Sigmoid colon (tissue), 7 donors: Measurements from ENCODE around the gene SH2D7. TPM values are rescaled to one million over a fixed set of nuclear protein-coding genes. Genes with fewer than 3 reads are reported as not detected.

Source experiments
- DNase-seq: peaks from one replicate; pipeline ENCODE4 v3.0.0-alpha.2; 2019
- H3K27ac ChIP-seq, 4 donors: fragments of 200-600 bp; sonication (generic); one replicate each; pipeline ENCODE4 v1.5.1; 2016 to 2019; ENCODE audit warnings: mild to moderate bottlenecking in 1 of 4
- H3K27me3 ChIP-seq, 3 donors: fragments of 200-600 bp; sonication (generic); one replicate each; pipeline ENCODE4 v1.5.1; 2019; ENCODE audit warnings: mild to moderate bottlenecking in 1 of 3
- H3K36me3 ChIP-seq, 4 donors: fragments of 200-600 bp; sonication (generic); one replicate each; pipeline ENCODE4 v1.5.1; 2016 to 2019
- H3K4me1 ChIP-seq, 4 donors: fragments of 200-600 bp; sonication (generic); one replicate each; pipeline ENCODE4 v1.5.1; 2017 to 2019
- H3K4me3 ChIP-seq, 4 donors: fragments of 200-600 bp; sonication (generic); one replicate each; pipeline ENCODE4 v1.5.1; 2017 to 2019; ENCODE audit warnings: mild to moderate bottlenecking in 2 of 4, moderate library complexity in 1 of 4
- H3K9me3 ChIP-seq, 4 donors: fragments of 200-600 bp in 3 of 4; sonication (generic) in 3 of 4; one replicate each; pipeline versions ENCODE4 v1.5.1 to v1.6.1; 2013 to 2019
- CTCF ChIP-seq, 4 experiments: fragments of 450-650 bp in 3 of 4; fragments of 200-600 bp in 1 of 4; IDR thresholded peaks; one replicate each; pipeline ENCODE4 v1.5.1; 2016 to 2019; ENCODE audit warnings: antibody characterized with exemption in 4 of 4, mild to moderate bottlenecking in 3 of 4, moderate library complexity in 2 of 4
- EP300 ChIP-seq, 4 donors: sonication (generic); formaldehyde crosslinking; IDR thresholded peaks; one replicate each; pipeline ENCODE4 v1.6.1; 2017; ENCODE audit warnings: antibody characterized with exemption in 4 of 4
- POLR2A ChIP-seq, 2 donors: fragments of 450-650 bp; IDR thresholded peaks; one replicate each; pipeline ENCODE4 v1.6.1; 2016; ENCODE audit warnings: antibody characterized with exemption in 2 of 2, mild to moderate bottlenecking in 2 of 2, moderate library complexity in 2 of 2
- POLR2AphosphoS5 ChIP-seq, 4 donors: sonication (generic); formaldehyde crosslinking; IDR thresholded peaks; one replicate each; pipeline ENCODE4 v1.6.1; 2017; ENCODE audit warnings: antibody characterized with exemption in 4 of 4
- WGBS, 2 donors: extraction: QIAGEN DNeasy Blood & Tissue Kit; methylation state at CpG; one replicate each; pipeline ENCODE4 v1.1.7; 2013; 5-methylcytosine and 5-hydroxymethylcytosine counted together
- intact Hi-C: fragments of 100-400 bp; cut with DNase I; formaldehyde crosslinking; loops from one replicate; pipeline ENCODE4 v1.15.1; 2023
- polyA plus RNA-seq, 3 donors: library from polyadenylated mRNA; stranded (reverse); fragments of 200-250 nt; gene quantifications; one replicate each; pipeline ENCODE4 v1.2.3, GENCODE V29; 2013
- total RNA-seq, 4 donors: library from RNA; depleted of rRNA; stranded (reverse); fragments of >200 nt; gene quantifications; one replicate each; pipeline ENCODE4 v1.1.0, GENCODE V29; 2016
- donor health status: healthy with polysubstance abuse.
- donor health status: Bipolar disorder and iron deficiency.
- donor health status: healthy.

SH2D7 gene
- total and polyA plus RNA-seq, 7 donors = 0.69 to 3.0 (median 2.5) TPM; not detected in 4

- intact Hi-C loops = no loop called here
- Histone ChIP-seq H3K9me3 (no peaks in the 10 kb centered on the region), H3K27ac (no peak overlapping the region), H3K4me1 (no peaks in the 10 kb centered on the region), H3K27me3 (no peaks in the 10 kb centered on the region), H3K36me3 (no peaks in the 10 kb centered on the region), H3K4me3 (no peak overlapping the region)
- DNase-seq = no peak
- 84 to 90% methylated on average over 5 of the region's 5 CpGs for WGBS, 2 donors
- TF ChIP-seq POLR2AphosphoS5 (IDR thresholded peaks at IDR 0.05) (no peak), POLR2A (IDR thresholded peaks at IDR 0.05) (no peak), CTCF (IDR thresholded peaks at IDR 0.05) (no peak), EP300 (IDR thresholded peaks at IDR 0.05) (no peak)
These were observed 47.2 kb downstream of the SH2D7 start for GRCh38 chr15:78139578-78139977.

DNA sequence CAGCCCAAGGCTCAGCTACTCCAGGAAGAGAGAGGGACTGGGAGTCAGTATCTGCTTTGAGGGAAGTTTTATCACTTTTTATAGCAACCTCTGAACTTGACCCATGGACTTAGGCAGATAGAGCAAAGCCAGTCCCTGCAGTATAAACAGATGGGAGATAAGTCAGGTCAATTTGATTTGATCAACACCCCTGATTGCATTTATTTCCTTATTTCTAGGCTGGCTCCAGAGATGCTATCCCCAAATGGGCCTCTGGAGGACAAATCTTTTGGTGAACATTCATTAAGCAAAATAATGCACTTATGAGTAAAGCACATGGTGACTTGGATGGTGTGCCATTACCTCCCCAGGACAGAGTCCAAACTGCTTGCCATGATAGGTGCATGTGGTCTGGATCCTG lies 47.9 kb downstream of the SH2D7 start:
- intact Hi-C loops = no loop called here
- no peaks in the 10 kb centered on the region for H3K9me3 ChIP-seq
- H3K27ac ChIP-seq = no peak overlapping the region
- H3K4me1 ChIP-seq = no peaks in the 10 kb centered on the region
- no peaks in the 10 kb centered on the region for H3K36me3 ChIP-seq
- no peaks in the 10 kb centered on the region for H3K27me3 ChIP-seq
- TF ChIP-seq CTCF (IDR thresholded peaks at IDR 0.05) = no peak
- TF ChIP-seq EP300 (IDR thresholded peaks at IDR 0.05) = no peak
- TF ChIP-seq POLR2A (IDR thresholded peaks at IDR 0.05) = no peak
- no peak for TF ChIP-seq POLR2AphosphoS5 (IDR thresholded peaks at IDR 0.05)
- DNase-seq = no peak
- H3K4me3 ChIP-seq = no peak overlapping the region

- no peak for TF ChIP-seq POLR2AphosphoS5 (IDR thresholded peaks at IDR 0.05)
- no peak for TF ChIP-seq CTCF (IDR thresholded peaks at IDR 0.05)
- no peak for TF ChIP-seq EP300 (IDR thresholded peaks at IDR 0.05)
- TF ChIP-seq POLR2A (IDR thresholded peaks at IDR 0.05) = no peak
- Histone ChIP-seq H3K27me3 (no peaks in the 10 kb centered on the region), H3K9me3 (no peaks in the 10 kb centered on the region), H3K36me3 (no peaks in the 10 kb centered on the region), H3K27ac (no peak overlapping the region), H3K4me3 (no peak overlapping the region), H3K4me1 (no peaks in the 10 kb centered on the region)
- DNase-seq = no peak
- intact Hi-C loops = no loop called here
- WGBS, 2 donors = 93 to 94% methylated on average over 3 of the region's 3 CpGs
These were observed 50.0 kb downstream of the SH2D7 start for GRCh38 chr15:78142332-78142731.

DNA sequence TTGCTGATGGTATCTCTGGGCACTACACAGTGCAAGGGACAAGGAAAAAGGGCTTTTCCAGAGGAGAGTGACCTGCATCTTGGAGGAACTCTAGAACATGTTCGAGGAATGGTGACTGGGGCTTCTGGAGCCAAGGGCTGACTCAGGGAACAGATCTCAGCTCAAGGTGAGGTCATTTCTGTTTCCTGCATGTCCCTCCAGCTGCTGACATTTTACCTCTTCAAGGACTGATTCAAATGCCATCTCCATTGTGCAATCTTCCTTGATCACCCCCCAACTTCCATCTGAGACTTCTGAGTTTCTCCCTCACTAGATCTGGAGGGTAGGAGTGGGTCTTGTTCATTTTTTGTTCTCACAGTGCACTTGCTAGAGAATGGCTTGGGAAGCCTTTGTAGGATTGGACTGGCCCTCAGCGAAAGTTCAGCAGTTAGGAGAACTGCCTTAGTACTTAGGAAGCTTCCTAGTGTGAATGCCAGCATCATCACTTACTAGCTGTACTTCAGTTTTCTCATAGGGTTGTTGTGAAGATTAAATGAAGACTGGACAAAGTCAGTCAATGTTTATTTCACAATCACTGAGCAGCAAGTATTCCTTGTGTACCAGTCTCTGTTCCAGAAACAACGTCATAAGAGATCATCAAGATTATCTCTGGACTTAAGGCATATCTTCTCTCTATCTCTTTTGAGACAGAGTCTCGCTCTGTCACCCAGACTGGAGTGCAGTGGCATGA lies 54.2 kb downstream of the SH2D7 start:
- intact Hi-C loops = no loop called here
- Histone ChIP-seq H3K27me3 (no peaks in the 10 kb centered on the region), H3K9me3 (no peaks in the 10 kb centered on the region), H3K27ac (no peak overlapping the region), H3K4me3 (no peak overlapping the region), H3K4me1 (peaks cover 0 to 28% (median 19%) of the 10 kb centered on the region in 4 donors), H3K36me3 (no peaks in the 10 kb centered on the region)
- TF ChIP-seq POLR2AphosphoS5 (IDR thresholded peaks at IDR 0.05) = no peak
- TF ChIP-seq POLR2A (IDR thresholded peaks at IDR 0.05) = no peak
- TF ChIP-seq EP300 (IDR thresholded peaks at IDR 0.05) = no peak
- TF ChIP-seq CTCF (IDR thresholded peaks at IDR 0.05) = no peak
- DNase-seq = no peak
- WGBS, 2 donors = 90 to 94% methylated on average over 4 of the region's 4 CpGs

GRCh38 chr15:78147566-78147965 lies 55.2 kb downstream of the SH2D7 start:
- no peaks in the 10 kb centered on the region for H3K36me3 ChIP-seq
- no peak for TF ChIP-seq EP300 (IDR thresholded peaks at IDR 0.05)
- DNase-seq = no peak
- no peaks in the 10 kb centered on the region for H3K9me3 ChIP-seq
- H3K27ac ChIP-seq = no peak overlapping the region
- 92 to 96% methylated on average over 6 of the region's 6 CpGs for WGBS, 2 donors
- intact Hi-C loops = no loop called here
- H3K4me3 ChIP-seq = no peak overlapping the region
- no peaks in the 10 kb centered on the region for H3K27me3 ChIP-seq
- peaks cover 0 to 28% (median 19%) of the 10 kb centered on the region in 4 donors for H3K4me1 ChIP-seq
